CD8-positive, alpha-beta memory T cell (primary cell): ENCODE results near the gene DYNC2LI1. TPM values are rescaled to one million over a fixed set of nuclear protein-coding genes. Genes with fewer than 3 reads are reported as not detected.

ENCODE experiments used
- CTCF ChIA-PET: fragments of 350-600 bp; sonication (Branson Sonifier 250); formaldehyde crosslinking; loops from one replicate; lab custom pipeline; 2021; ENCODE audit warnings: antibody characterized with exemption; lab: Charles Lee
- POLR2A ChIA-PET: fragments of 350-600 bp; sonication (Branson Sonifier 250); formaldehyde crosslinking; loops from one replicate; lab custom pipeline; 2021; ENCODE audit warnings: antibody characterized with exemption; lab: Charles Lee
- DNase-seq, 5 donors: peaks; one replicate each; pipeline versions ENCODE4 v3.0.0 to v3.0.0-alpha.2; 2020 to 2022; ENCODE audit warnings: mixed read lengths in 1 of 5
- H3K27ac ChIP-seq: one replicate; pipeline ENCODE4 v1.7.0; 2013; ENCODE audit warnings: low read depth, mild to moderate bottlenecking, low read length, moderate library complexity
- H3K27me3 ChIP-seq: 2 replicates; pipeline ENCODE4 v1.7.0; 2013; ENCODE audit warnings: low read length, mild to moderate bottlenecking; ENCODE audit not compliant: insufficient read depth, poor library complexity, severe bottlenecking
- H3K36me3 ChIP-seq: 2 replicates; pipeline ENCODE4 v1.7.0; 2013; ENCODE audit warnings: mild to moderate bottlenecking, low read length, moderate library complexity; ENCODE audit not compliant: insufficient read depth
- H3K4me1 ChIP-seq: 2 replicates; pipeline ENCODE4 v1.7.0; 2013; ENCODE audit warnings: mild to moderate bottlenecking, low read length, moderate library complexity; ENCODE audit not compliant: insufficient read depth
- H3K4me3 ChIP-seq: 2 replicates; pipeline ENCODE4 v1.7.0; 2013; ENCODE audit warnings: mild to moderate bottlenecking, low read length
- H3K9me3 ChIP-seq: 2 replicates; pipeline ENCODE4 v1.7.0; 2013; ENCODE audit warnings: mild to moderate bottlenecking, low read length
- H3K27ac Mint-ChIP-seq, 8 donors: one replicate each; pipeline ENCODE4 v1.8.0; 2020 to 2021; ENCODE audit warnings: mixed read lengths in 8 of 8, mild to moderate bottlenecking in 6 of 8, inconsistent platforms in 3 of 8, moderate library complexity in 3 of 8
- H3K27me3 Mint-ChIP-seq, 2 donors: one replicate each; pipeline ENCODE4 v1.8.0; 2020 to 2021; ENCODE audit warnings: mixed read lengths in 2 of 2, mild to moderate bottlenecking in 1 of 2, moderate library complexity in 1 of 2
- H3K36me3 Mint-ChIP-seq, 3 donors: one replicate each; pipeline ENCODE4 v1.8.0; 2020 to 2021; ENCODE audit warnings: mixed read lengths in 3 of 3, inconsistent platforms in 1 of 3, mild to moderate bottlenecking in 1 of 3
- H3K4me1 Mint-ChIP-seq, 3 donors: one replicate each; pipeline ENCODE4 v1.8.0; 2020 to 2021; ENCODE audit warnings: mixed read lengths in 3 of 3, inconsistent platforms in 1 of 3, mild to moderate bottlenecking in 1 of 3
- H3K4me3 Mint-ChIP-seq, 7 donors: one replicate each; pipeline ENCODE4 v1.8.0; 2020 to 2021; ENCODE audit warnings: mixed read lengths in 7 of 7, mild to moderate bottlenecking in 6 of 7, moderate library complexity in 4 of 7, inconsistent platforms in 2 of 7
- H3K9me3 Mint-ChIP-seq, 5 donors: one replicate each; pipeline ENCODE4 v1.8.0; 2020 to 2022; ENCODE audit warnings: mixed read lengths in 5 of 5, mild to moderate bottlenecking in 3 of 5, moderate library complexity in 2 of 5, inconsistent platforms in 1 of 5
- polyA plus RNA-seq: library from polyadenylated mRNA; unstranded; fragments of 300-500 nt; fragmentation: Illumina TruSeq; gene quantifications from one replicate; pipeline ENCODE4 v1.2.3, GENCODE V29; 2021
- total RNA-seq, 2 experiments: library from RNA; stranded (reverse); gene quantifications; one replicate each; pipeline ENCODE4 v1.2.3, GENCODE V29; 2021

The DYNC2LI1 gene
- total and polyA plus RNA-seq, 3 experiments from 2014 or later: 5.3 to 14.2 (median 12.7) TPM

DNA sequence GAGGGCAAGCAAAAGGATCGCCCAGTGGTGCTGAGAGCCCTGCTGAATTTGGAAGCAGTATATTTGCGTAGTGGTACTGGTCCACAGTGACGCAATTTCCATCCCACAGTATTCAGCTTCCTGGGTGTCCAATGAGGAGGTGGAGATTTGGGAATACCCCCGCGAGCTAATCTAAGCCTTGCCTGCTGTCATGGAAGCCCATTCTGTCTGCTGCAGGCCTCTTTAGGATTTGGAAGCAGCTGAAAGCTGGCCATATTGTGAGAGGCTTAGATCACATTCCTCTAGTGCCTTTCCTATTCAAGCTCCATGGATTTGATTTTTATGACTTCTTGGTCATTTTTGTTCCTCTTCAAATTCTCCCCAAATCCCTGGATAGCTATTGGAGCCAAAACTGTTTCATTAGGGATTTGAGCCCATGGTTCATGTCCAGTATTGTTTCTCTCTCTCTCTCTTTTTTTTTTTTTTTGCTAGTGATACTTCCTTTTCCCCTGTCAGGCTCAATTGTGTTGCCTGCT lies 22.3 kb upstream of the DYNC2LI1 start:
- ChIA-PET POLR2A (no interaction called here), CTCF (interaction anchor here (0.9 kb wide), 1 partner anchor 11 kb away, joined by 3 read pairs; no protein-coding TSS in a partner anchor)
- Mint-ChIP-seq H3K4me1 (no peaks in the 10 kb centered on the region), H3K4me3 (no peak overlapping the region), H3K27me3 (peaks cover 0 to 5% of the 10 kb centered on the region in 2 donors), H3K36me3 (no peaks in the 10 kb centered on the region), H3K27ac (no peak overlapping the region), H3K9me3 (no peaks in the 10 kb centered on the region)
- no peak overlapping the region for H3K27ac ChIP-seq
- no peak for DNase-seq
- H3K27me3 ChIP-seq: no peaks in the 10 kb centered on the region
- no peaks in the 10 kb centered on the region for H3K36me3 ChIP-seq
- H3K4me3 ChIP-seq: no peak overlapping the region
- no peaks in the 10 kb centered on the region for H3K4me1 ChIP-seq
- no peaks in the 10 kb centered on the region for H3K9me3 ChIP-seq

DNA sequence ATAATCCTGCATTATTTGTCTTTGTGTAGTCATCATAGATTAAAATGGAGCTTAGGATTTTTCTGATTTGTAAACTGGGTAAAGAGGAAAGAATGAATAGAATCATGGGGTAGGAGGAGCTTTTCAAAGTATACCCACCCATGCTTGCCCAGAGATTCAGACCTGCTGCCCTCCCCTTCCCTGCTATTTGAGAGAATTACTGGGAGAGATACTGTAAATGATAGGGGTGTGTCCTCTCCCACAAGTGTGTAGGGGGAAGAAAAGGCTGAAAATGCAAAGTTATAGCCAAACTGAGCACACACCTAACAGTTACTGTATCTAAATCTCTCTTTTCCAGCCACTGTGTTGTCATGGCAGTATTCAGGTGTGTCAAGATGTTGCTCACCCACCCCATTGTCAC lies 21.5 kb upstream of the DYNC2LI1 start:
- Histone ChIP-seq H3K27me3 (no peaks in the 10 kb centered on the region), H3K27ac (no peak overlapping the region), H3K36me3 (no peaks in the 10 kb centered on the region), H3K9me3 (no peaks in the 10 kb centered on the region), H3K4me3 (no peak overlapping the region), H3K4me1 (no peaks in the 10 kb centered on the region)
- ChIA-PET CTCF (no interaction called here), POLR2A (no interaction called here)
- Mint-ChIP-seq H3K4me3 (no peak overlapping the region), H3K27ac (no peak overlapping the region), H3K4me1 (no peaks in the 10 kb centered on the region), H3K36me3 (no peaks in the 10 kb centered on the region), H3K9me3 (no peaks in the 10 kb centered on the region), H3K27me3 (peaks cover 4 to 5% of the 10 kb centered on the region in 2 donors)
- no peak for DNase-seq

DNA sequence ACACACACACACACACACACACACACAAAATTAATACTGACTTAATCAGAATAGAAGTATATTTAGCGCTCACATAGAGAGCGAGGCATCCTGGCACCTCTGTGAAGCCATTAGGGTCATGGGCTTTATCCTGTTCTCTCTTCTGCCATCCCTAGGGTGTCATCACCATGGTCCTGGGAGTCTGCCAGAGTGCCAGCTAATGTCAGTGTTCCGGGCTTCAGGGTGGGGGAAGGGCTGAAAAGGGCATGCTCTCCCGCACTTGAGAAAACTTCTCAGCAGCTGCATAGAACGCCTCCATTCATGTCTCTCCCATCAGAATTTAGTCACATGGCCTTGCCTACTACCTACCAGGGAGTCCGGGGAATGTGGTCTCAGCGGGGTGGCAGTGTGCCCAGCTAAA lies 19.7 kb upstream of the DYNC2LI1 start:
- H3K4me3 Mint-ChIP-seq: no peak overlapping the region
- H3K27ac ChIP-seq: no peak overlapping the region
- no peaks in the 10 kb centered on the region for H3K4me1 Mint-ChIP-seq
- H3K4me3 ChIP-seq: no peak overlapping the region
- no peaks in the 10 kb centered on the region for H3K27me3 ChIP-seq
- H3K4me1 ChIP-seq: no peaks in the 10 kb centered on the region
- no peak for DNase-seq
- H3K9me3 ChIP-seq: no peaks in the 10 kb centered on the region
- ChIA-PET POLR2A (no interaction called here), CTCF (no interaction called here)
- H3K27me3 Mint-ChIP-seq: peaks cover 5 to 7% of the 10 kb centered on the region in 2 donors
- no peaks in the 10 kb centered on the region for H3K9me3 Mint-ChIP-seq
- H3K36me3 ChIP-seq: no peaks in the 10 kb centered on the region
- H3K27ac Mint-ChIP-seq: no peak overlapping the region
- H3K36me3 Mint-ChIP-seq: no peaks in the 10 kb centered on the region

DNA sequence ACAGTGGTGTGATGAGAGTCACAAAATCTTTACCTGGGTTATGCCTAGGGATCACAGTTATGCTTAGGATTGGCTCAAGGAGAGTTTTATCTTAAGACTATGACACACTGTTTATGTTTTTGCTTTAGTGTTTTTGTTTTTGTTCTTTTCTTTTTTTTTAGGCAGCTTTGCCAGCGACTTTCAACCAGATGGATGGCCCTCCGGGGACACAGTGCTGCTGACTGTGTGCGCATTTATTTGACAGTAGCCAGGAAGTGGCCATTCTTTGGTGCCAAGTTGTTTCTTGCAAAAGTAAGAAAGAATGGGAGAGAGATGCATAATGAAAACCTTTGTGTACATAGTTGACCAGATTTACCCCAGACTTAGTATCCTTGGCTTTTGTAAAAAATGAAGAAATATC lies 15.1 kb upstream of the DYNC2LI1 start:
- Mint-ChIP-seq H3K9me3 (no peaks in the 10 kb centered on the region), H3K36me3 (no peaks in the 10 kb centered on the region), H3K27me3 (peaks cover 5 to 7% of the 10 kb centered on the region in 2 donors), H3K4me1 (no peaks in the 10 kb centered on the region), H3K4me3 (no peak overlapping the region), H3K27ac (no peak overlapping the region)
- no peaks in the 10 kb centered on the region for H3K9me3 ChIP-seq
- no peaks in the 10 kb centered on the region for H3K4me1 ChIP-seq
- H3K27me3 ChIP-seq: no peaks in the 10 kb centered on the region
- DNase-seq: no peak
- ChIA-PET CTCF (no interaction called here), POLR2A (no interaction called here)
- no peak overlapping the region for H3K4me3 ChIP-seq
- H3K36me3 ChIP-seq: no peaks in the 10 kb centered on the region
- no peak overlapping the region for H3K27ac ChIP-seq

DNA sequence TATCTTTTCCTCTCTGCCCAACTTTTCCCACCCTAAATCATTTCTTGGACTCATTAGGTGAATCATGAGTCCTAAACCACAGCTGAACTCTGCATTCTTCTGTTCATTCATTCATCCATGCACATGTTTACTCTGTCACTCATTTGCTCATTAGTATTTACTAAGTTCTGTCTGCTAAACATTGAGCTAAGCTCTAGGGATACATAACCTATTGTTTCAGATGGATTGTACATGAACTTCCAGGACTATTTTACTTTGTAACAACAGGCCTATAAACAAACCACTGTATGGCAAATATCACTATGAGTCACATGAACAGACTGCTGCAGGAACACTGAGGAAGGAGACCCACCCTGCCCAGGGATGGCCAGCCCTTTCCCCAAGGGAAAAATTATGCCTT lies 14.6 kb upstream of the DYNC2LI1 start:
- ChIA-PET POLR2A (no interaction called here), CTCF (no interaction called here)
- Mint-ChIP-seq H3K9me3 (no peaks in the 10 kb centered on the region), H3K27ac (no peak overlapping the region), H3K36me3 (no peaks in the 10 kb centered on the region), H3K4me1 (no peaks in the 10 kb centered on the region), H3K4me3 (no peak overlapping the region), H3K27me3 (peaks cover 4 to 7% of the 10 kb centered on the region in 2 donors)
- no peaks in the 10 kb centered on the region for H3K36me3 ChIP-seq
- no peak for DNase-seq
- H3K4me1 ChIP-seq: no peaks in the 10 kb centered on the region
- H3K9me3 ChIP-seq: no peaks in the 10 kb centered on the region
- H3K4me3 ChIP-seq: no peak overlapping the region
- no peak overlapping the region for H3K27ac ChIP-seq
- H3K27me3 ChIP-seq: no peaks in the 10 kb centered on the region

DNA sequence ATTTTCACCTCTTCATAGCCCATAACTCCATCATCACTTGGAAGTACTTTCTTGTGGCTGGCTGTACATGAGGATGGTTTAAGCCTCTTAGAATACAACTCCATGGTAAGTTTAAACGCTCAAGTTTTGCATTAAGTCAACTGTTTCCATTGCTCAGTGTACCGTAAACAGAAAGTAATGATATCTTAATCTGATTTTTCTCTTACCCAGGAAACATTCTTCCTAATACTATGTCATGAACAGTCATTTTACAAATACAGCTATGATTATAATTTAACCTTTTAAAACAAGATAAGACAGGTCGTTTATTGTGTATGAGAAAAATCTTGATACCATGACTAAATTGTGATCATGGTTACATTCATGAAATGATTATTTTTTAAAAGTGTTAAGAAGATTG lies 11.6 kb upstream of the DYNC2LI1 start:
- Mint-ChIP-seq H3K27me3 (peaks cover 3 to 4% of the 10 kb centered on the region in 2 donors), H3K4me1 (no peaks in the 10 kb centered on the region), H3K36me3 (no peaks in the 10 kb centered on the region), H3K4me3 (no peak overlapping the region), H3K9me3 (peaks cover 0 to 2% (median 0%) of the 10 kb centered on the region in 5 donors), H3K27ac (no peak overlapping the region)
- no peak overlapping the region for H3K27ac ChIP-seq
- POLR2A ChIA-PET: no interaction called here
- H3K27me3 ChIP-seq: no peaks in the 10 kb centered on the region
- no peaks in the 10 kb centered on the region for H3K36me3 ChIP-seq
- no peaks in the 10 kb centered on the region for H3K9me3 ChIP-seq
- H3K4me3 ChIP-seq: no peak overlapping the region
- no peak for DNase-seq
- CTCF ChIA-PET: no interaction called here
- H3K4me1 ChIP-seq: no peaks in the 10 kb centered on the region

DNA sequence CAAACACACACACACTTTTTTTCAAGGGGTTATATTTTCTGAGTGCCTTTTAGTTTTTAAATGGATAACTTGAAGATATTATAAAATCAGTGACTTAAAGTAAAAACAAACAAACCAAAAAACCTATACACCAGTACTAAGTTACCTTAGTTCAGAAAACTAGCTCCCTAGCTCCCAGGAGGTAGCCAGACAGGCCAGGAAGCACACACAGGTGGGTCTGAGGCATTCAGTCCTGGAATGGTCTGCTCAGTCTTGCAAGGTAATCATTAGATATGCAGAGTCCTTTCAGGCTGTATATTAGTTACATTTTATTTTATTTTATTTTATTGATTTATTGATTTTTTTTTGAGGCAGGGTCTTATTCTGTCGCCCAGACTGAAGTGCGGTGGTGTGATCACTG lies 10.7 kb upstream of the DYNC2LI1 start:
- Mint-ChIP-seq H3K36me3 (no peaks in the 10 kb centered on the region), H3K9me3 (peaks cover 0 to 2% (median 0%) of the 10 kb centered on the region in 5 donors), H3K4me1 (no peaks in the 10 kb centered on the region), H3K27me3 (peaks cover 3 to 4% of the 10 kb centered on the region in 2 donors), H3K27ac (no peak overlapping the region), H3K4me3 (no peak overlapping the region)
- Histone ChIP-seq H3K9me3 (no peaks in the 10 kb centered on the region), H3K27me3 (no peaks in the 10 kb centered on the region), H3K4me3 (no peak overlapping the region), H3K36me3 (no peaks in the 10 kb centered on the region), H3K4me1 (no peaks in the 10 kb centered on the region), H3K27ac (no peak overlapping the region)
- no peak for DNase-seq
- POLR2A ChIA-PET: no interaction called here
- CTCF ChIA-PET: no interaction called here

DNA sequence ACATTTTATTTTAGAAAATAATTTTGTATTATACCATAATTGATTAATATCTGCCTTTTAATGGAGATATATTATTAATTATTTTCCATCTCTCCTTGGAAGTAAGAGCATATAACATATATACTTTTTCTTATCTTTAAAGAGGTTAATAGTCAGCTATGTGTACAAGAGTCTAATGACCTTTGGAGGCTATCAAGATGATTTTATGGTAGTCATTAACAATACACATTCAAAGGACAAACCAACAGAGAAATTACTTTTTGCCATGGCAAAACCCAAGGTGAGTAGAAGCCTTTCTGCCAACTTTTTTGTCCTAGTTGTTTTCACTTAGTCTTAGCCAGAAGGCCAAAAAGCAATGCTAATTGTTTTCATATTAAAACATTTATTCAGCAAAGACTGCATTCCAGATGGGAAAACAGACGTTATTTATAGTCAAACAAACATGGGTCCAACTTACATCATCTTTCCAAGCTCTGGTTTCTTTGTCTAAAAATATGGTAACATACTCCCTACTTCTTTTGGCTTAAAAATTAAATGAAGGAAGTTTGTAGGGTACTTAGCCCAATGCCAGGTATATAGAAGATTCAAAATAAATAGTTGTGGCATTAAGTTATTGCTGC lies 9.6 kb upstream of the DYNC2LI1 start:
- Mint-ChIP-seq H3K4me1 (no peaks in the 10 kb centered on the region), H3K9me3 (peaks cover 0 to 2% (median 0%) of the 10 kb centered on the region in 5 donors), H3K4me3 (no peak overlapping the region), H3K27me3 (peaks cover 3 to 9% of the 10 kb centered on the region in 2 donors), H3K27ac (no peak overlapping the region), H3K36me3 (no peaks in the 10 kb centered on the region)
- ChIA-PET CTCF (no interaction called here), POLR2A (no interaction called here)
- DNase-seq: no peak
- Histone ChIP-seq H3K36me3 (no peaks in the 10 kb centered on the region), H3K27me3 (no peaks in the 10 kb centered on the region), H3K4me1 (no peaks in the 10 kb centered on the region), H3K9me3 (no peaks in the 10 kb centered on the region), H3K4me3 (no peak overlapping the region), H3K27ac (no peak overlapping the region)
